Measurements from ENCODE around the gene ADCY7.

ADCY7 gene

DNA sequence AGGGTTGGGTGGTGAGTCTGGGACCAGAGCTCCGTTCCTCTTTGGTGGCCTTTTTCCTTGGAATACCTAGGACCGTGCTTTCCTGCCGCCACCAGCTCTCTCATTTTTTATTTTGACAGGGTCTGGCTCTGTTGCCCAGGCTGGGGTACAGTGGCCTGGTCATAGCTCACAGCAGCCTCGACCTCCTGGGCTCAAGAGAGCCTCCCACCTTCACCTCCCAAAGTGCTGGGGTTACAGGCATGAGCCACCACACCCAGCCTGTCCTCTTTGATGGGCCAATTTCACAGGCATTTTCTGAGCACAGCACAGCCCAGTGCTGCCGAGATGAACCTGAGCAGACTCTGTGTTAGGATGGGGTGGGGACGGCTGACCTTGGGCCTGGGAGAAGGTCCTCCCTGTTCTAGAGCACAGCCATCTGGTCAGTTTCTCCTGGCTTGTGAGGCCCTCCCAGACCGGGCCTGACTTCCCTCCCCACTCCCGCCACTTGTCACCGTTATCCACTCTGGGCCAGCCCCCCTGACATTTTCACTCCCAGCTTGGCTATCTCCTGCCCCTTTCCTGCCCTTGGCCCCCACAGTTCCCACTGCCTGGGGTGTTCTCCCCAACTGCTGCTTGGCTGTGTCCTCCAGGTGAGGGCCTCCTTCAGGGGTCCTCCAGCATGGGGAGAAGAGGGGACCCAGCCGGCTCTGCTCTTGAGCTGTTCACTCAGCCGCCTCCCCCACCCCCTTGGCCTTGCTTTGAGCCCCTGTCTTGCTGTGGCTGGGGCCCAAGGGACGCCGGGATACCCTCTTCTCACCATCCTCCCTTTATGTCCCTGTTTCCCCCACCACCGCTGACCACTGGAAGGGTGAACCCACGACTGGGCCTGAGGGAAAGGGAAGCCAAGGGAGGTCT is 5.0 kb downstream of the ADCY7 start:
- Histone ChIP-seq H3K4me1 (ENCODE audit: control extremely low read depth in 1 of 4, control insufficient read depth in 4 of 4, insufficient read depth in 4 of 4, low read length in 3 of 4) (peaks cover 7 to 97% (median 76%) of the 10 kb centered on the region in 4 experiments), H3K27ac (ENCODE audit: insufficient read depth in 1 of 2, low read depth in 1 of 2, low read length in 2 of 2, poor library complexity in 1 of 2, severe bottlenecking in 2 of 2) (no peak overlapping the region), H3K4me3 (ENCODE audit: control insufficient read depth in 1 of 7, extremely low read depth in 1 of 7, insufficient read depth in 4 of 7, low read depth in 2 of 7, low read length in 6 of 7) (no peak overlapping the region), H3K9me3 (ENCODE audit: control extremely low read depth in 1 of 5, control insufficient read depth in 4 of 5, insufficient read depth in 2 of 5, low read depth in 1 of 5, low read length in 4 of 5) (no peaks in the 10 kb centered on the region), H3K27me3 (replicated peaks in 2 of 5; ENCODE audit: control insufficient read depth in 4 of 5, insufficient read depth in 5 of 5, low read length in 4 of 5) (no peaks in the 10 kb centered on the region), H3K36me3 (ENCODE audit: control insufficient read depth in 4 of 4, insufficient read depth in 4 of 4, low read length in 3 of 4) (peaks cover 0 to 25% (median 2%) of the 10 kb centered on the region in 4 experiments)
- CTCF ChIA-PET, result interaction anchor here (1.0 to 20.0 kb wide), 4 partner anchors 9 to 21 kb away, joined by 3 to 274 read pairs (median 42); partner anchors contain the start of gene ADCY7
- no peak for DNase-seq
- POLR2A ChIA-PET, result interaction anchor here (1.1 kb wide), 1 partner anchor 11 kb away, joined by 6 read pairs; no protein-coding TSS in a partner anchor
- WGBS (ENCODE audit: insufficient coverage), result 83% methylated on average over 12 of the region's 15 CpGs

DNA sequence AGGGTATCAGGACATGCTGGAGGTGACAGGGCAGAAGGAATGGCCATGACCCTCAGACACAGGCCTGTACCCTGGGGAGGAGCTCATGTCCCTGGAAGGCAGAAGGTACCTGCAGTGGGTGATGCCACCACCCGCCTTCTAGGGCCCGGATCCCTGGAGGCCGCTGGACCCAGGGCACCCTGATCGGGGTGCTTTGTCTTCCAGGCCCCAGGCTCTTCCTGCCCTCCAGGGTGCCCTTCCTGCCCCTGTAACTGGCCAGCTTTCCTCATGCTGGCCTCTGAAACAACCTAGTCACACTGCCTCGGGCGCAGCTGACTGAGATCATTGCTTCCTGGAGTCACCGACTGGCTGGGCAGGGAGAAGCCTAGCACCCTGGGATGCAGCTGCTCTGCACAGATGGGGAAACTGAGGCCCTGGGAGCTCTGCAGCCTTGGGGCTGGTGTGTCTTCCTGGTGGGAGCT is 5.8 kb downstream of the ADCY7 start:
- peak overlapping the region in 1 of 7 experiments; percentile 0 for H3K4me3 ChIP-seq (ENCODE audit: control insufficient read depth in 1 of 7, extremely low read depth in 1 of 7, insufficient read depth in 4 of 7, low read depth in 2 of 7, low read length in 6 of 7)
- 52% methylated on average over 7 of the region's 7 CpGs for WGBS (ENCODE audit: insufficient coverage)
- no peak overlapping the region for H3K27ac ChIP-seq (ENCODE audit: insufficient read depth in 1 of 2, low read depth in 1 of 2, low read length in 2 of 2, poor library complexity in 1 of 2, severe bottlenecking in 2 of 2)
- peaks cover 0 to 26% (median 3%) of the 10 kb centered on the region in 4 experiments for H3K36me3 ChIP-seq (ENCODE audit: control insufficient read depth in 4 of 4, insufficient read depth in 4 of 4, low read length in 3 of 4)
- ChIA-PET CTCF (interaction anchor here (1.0 to 20.0 kb wide), 5 partner anchors 10 to 83 kb away, joined by 3 to 274 read pairs (median 15); partner anchors contain the start of gene ADCY7), POLR2A (interaction anchor here (1.1 kb wide), 1 partner anchor 10 kb away, joined by 6 read pairs; no protein-coding TSS in a partner anchor)
- H3K4me1 ChIP-seq (ENCODE audit: control extremely low read depth in 1 of 4, control insufficient read depth in 4 of 4, insufficient read depth in 4 of 4, low read length in 3 of 4), result peaks cover 4 to 93% (median 70%) of the 10 kb centered on the region in 4 experiments
- no peaks in the 10 kb centered on the region for H3K9me3 ChIP-seq (ENCODE audit: control extremely low read depth in 1 of 5, control insufficient read depth in 4 of 5, insufficient read depth in 2 of 5, low read depth in 1 of 5, low read length in 4 of 5)
- no peak for DNase-seq
- no peaks in the 10 kb centered on the region for H3K27me3 ChIP-seq (replicated peaks in 2 of 5; ENCODE audit: control insufficient read depth in 4 of 5, insufficient read depth in 5 of 5, low read length in 4 of 5)

DNA sequence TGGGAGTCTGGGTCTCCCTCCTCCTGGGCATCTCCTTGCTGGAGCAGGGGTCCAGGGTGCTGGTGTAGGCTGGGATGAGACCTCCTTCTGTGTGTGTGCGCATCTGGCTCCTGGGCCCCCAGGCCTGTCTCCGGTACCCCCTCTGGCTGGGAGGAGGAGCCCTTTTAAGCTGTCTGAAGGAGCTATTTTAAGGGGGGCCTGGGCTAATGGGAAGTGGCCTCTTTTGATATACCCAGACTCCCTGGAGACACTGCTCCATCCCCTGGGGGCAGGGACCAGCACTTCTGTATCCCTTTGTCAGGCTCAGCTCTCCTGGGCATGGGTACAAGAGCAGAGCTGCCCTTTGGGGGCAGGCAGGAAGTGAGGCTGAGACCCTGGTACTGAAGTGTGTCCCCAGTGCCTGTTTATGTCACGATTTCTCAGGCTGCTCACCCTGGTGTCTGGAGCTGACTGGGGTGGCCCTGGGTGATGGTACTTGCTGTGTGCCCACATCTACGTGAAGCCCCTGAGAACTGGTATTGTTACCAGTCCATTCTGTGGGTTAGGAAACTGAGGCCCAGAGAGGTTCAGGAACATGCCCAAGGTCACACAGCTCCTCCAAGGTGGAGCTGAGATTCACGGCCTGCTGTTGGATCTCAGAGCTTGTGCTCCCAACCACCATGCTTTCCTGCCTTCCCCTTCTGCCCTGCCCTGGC is 6.5 kb downstream of the ADCY7 start:
- H3K4me3 ChIP-seq (ENCODE audit: control insufficient read depth in 1 of 7, extremely low read depth in 1 of 7, insufficient read depth in 4 of 7, low read depth in 2 of 7, low read length in 6 of 7), result peak overlapping the region in 1 of 7 experiments; percentile 0
- CTCF ChIA-PET, result interaction anchor here (0.8 to 20.0 kb wide), 7 partner anchors 11 to 206 kb away, joined by 3 to 274 read pairs (median 14); partner anchors contain the start of gene ADCY7
- no peaks in the 10 kb centered on the region for H3K27me3 ChIP-seq (replicated peaks in 2 of 5; ENCODE audit: control insufficient read depth in 4 of 5, insufficient read depth in 5 of 5, low read length in 4 of 5)
- no peak overlapping the region for H3K27ac ChIP-seq (ENCODE audit: insufficient read depth in 1 of 2, low read depth in 1 of 2, low read length in 2 of 2, poor library complexity in 1 of 2, severe bottlenecking in 2 of 2)
- H3K9me3 ChIP-seq (ENCODE audit: control extremely low read depth in 1 of 5, control insufficient read depth in 4 of 5, insufficient read depth in 2 of 5, low read depth in 1 of 5, low read length in 4 of 5), result no peaks in the 10 kb centered on the region
- H3K36me3 ChIP-seq (ENCODE audit: control insufficient read depth in 4 of 4, insufficient read depth in 4 of 4, low read length in 3 of 4), result peaks cover 0 to 26% (median 3%) of the 10 kb centered on the region in 4 experiments
- DNase-seq, result no peak
- WGBS (ENCODE audit: insufficient coverage), result 90% methylated on average over 4 of the region's 5 CpGs
- peaks cover 4 to 93% (median 66%) of the 10 kb centered on the region in 4 experiments for H3K4me1 ChIP-seq (ENCODE audit: control extremely low read depth in 1 of 4, control insufficient read depth in 4 of 4, insufficient read depth in 4 of 4, low read length in 3 of 4)
- POLR2A ChIA-PET, result interaction anchor here (1.1 to 2.6 kb wide), 2 partner anchors 9 to 10 kb away, joined by 6 to 14 read pairs; no protein-coding TSS in a partner anchor

DNA sequence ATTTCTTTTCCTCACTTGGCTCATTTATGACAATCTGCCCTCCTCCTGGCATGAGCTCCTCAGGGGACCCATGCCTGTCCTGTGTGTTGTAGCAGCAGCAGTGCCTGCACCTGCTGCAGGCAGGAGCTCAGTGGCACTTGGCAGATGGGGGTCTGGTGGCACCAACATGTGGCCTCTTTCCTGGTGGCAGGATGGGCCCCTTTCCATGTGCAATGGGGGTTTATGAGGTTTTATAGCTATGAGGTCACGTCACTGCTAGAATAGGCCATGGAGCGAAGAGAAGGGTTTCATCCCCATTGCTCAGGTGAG is 7.0 kb downstream of the ADCY7 start:
- H3K9me3 ChIP-seq (ENCODE audit: control extremely low read depth in 1 of 5, control insufficient read depth in 4 of 5, insufficient read depth in 2 of 5, low read depth in 1 of 5, low read length in 4 of 5), result no peaks in the 10 kb centered on the region
- H3K27ac ChIP-seq (ENCODE audit: insufficient read depth in 1 of 2, low read depth in 1 of 2, low read length in 2 of 2, poor library complexity in 1 of 2, severe bottlenecking in 2 of 2), result no peak overlapping the region
- ChIA-PET CTCF (interaction anchor here (0.8 to 20.0 kb wide), 7 partner anchors 11 to 207 kb away, joined by 3 to 274 read pairs (median 14); partner anchors contain the start of gene ADCY7), POLR2A (interaction anchor here (1.0 to 2.6 kb wide), 2 partner anchors 9 to 40 kb away, joined by 4 to 14 read pairs; no protein-coding TSS in a partner anchor)
- H3K4me1 ChIP-seq (ENCODE audit: control extremely low read depth in 1 of 4, control insufficient read depth in 4 of 4, insufficient read depth in 4 of 4, low read length in 3 of 4), result peaks cover 4 to 92% (median 62%) of the 10 kb centered on the region in 4 experiments
- H3K27me3 ChIP-seq (replicated peaks in 2 of 5; ENCODE audit: control insufficient read depth in 4 of 5, insufficient read depth in 5 of 5, low read length in 4 of 5), result no peaks in the 10 kb centered on the region
- WGBS (ENCODE audit: insufficient coverage), result 88% methylated on average over 2 of the region's 2 CpGs
- peak overlapping the region in 2 of 7 experiments; percentile 70 to 71 for H3K4me3 ChIP-seq (ENCODE audit: control insufficient read depth in 1 of 7, extremely low read depth in 1 of 7, insufficient read depth in 4 of 7, low read depth in 2 of 7, low read length in 6 of 7)
- peaks cover 0 to 26% (median 3%) of the 10 kb centered on the region in 4 experiments for H3K36me3 ChIP-seq (ENCODE audit: control insufficient read depth in 4 of 4, insufficient read depth in 4 of 4, low read length in 3 of 4)
- no peak for DNase-seq

DNA sequence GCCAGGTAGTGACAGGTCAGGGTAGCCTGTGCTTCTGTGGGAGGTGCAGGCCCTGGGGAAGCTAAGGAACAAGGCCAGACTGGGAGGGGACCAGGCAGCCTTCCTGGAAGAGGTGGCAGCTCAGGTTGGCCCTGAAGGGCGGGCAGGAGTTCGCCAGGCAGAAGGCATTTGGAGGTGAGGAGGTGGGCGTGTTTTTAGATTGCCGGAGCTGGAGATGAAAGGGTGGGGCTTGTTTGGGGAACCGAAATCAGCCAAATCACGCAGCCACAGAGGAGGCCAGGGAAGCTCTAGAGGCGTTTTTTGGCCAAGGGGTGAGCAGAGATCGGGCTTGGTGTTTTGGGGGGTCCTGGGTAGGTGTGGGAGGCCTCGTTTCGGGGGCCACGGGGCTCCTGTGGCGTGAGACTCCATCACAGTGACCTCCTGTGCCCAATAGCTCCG is 7.6 kb downstream of the ADCY7 start:
- no peaks in the 10 kb centered on the region for H3K27me3 ChIP-seq (replicated peaks in 2 of 5; ENCODE audit: control insufficient read depth in 4 of 5, insufficient read depth in 5 of 5, low read length in 4 of 5)
- ChIA-PET CTCF (interaction anchor here (0.9 to 20.0 kb wide), 7 partner anchors 10 to 207 kb away, joined by 4 to 274 read pairs (median 14); partner anchors contain the start of gene ADCY7), POLR2A (interaction anchor here (0.6 to 2.6 kb wide), 7 partner anchors 9 to 40 kb away, joined by 3 to 14 read pairs (median 4); no protein-coding TSS in a partner anchor)
- H3K4me1 ChIP-seq (ENCODE audit: control extremely low read depth in 1 of 4, control insufficient read depth in 4 of 4, insufficient read depth in 4 of 4, low read length in 3 of 4), result peaks cover 4 to 93% (median 65%) of the 10 kb centered on the region in 4 experiments
- H3K36me3 ChIP-seq (ENCODE audit: control insufficient read depth in 4 of 4, insufficient read depth in 4 of 4, low read length in 3 of 4), result peaks cover 0 to 26% (median 3%) of the 10 kb centered on the region in 4 experiments
- peak overlapping the region in 6 of 7 experiments; percentile 6 to 71 (median 67) for H3K4me3 ChIP-seq (ENCODE audit: control insufficient read depth in 1 of 7, extremely low read depth in 1 of 7, insufficient read depth in 4 of 7, low read depth in 2 of 7, low read length in 6 of 7)
- no peaks in the 10 kb centered on the region for H3K9me3 ChIP-seq (ENCODE audit: control extremely low read depth in 1 of 5, control insufficient read depth in 4 of 5, insufficient read depth in 2 of 5, low read depth in 1 of 5, low read length in 4 of 5)
- H3K27ac ChIP-seq (ENCODE audit: insufficient read depth in 1 of 2, low read depth in 1 of 2, low read length in 2 of 2, poor library complexity in 1 of 2, severe bottlenecking in 2 of 2), result peak overlapping the region; percentile 72 to 84
- DNase-seq, result peak; percentile 83 to 96 (median 95)
- 5% methylated on average over 3 of the region's 13 CpGs for WGBS (ENCODE audit: insufficient coverage)

DNA sequence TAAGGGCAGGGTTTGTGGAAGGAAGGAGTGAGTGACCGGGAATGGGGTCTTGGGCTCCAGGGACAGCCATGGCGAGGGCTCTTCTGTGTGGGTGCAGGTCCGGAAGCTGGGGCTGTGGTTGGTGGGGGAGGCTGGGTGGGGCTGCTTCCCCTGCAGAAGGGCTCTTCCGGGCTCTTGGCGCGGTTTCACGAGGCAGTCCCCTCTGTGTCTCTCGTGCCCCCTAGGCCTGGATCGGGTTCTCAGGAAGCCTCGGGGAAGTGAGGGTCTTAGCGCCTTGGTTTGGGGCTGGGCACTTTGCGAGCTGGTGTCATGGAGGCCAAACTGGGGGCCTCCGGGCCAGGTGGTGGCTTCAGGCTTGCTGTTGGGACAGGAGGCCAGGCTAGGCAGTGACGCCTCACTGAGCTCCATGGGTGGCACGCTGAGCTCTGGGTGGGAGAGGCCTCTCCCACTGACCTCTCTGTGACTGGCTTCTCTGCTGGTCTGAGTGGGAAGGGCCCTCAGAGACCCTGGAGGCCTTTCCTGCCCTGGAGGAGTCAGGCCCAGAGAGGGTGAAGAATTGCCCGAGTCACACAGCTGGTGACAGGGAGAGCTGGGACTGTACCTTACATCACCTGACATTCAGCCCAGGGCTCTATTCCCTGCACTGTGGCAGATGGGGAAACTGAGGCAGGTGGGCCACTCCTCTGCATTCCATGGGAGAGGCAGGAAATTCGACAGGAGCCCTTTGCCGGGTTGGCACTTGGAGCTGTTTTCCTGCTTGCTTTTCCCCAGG is 8.2 kb downstream of the ADCY7 start:
- Histone ChIP-seq H3K4me1 (ENCODE audit: control extremely low read depth in 1 of 4, control insufficient read depth in 4 of 4, insufficient read depth in 4 of 4, low read length in 3 of 4) (peaks cover 9 to 93% (median 69%) of the 10 kb centered on the region in 4 experiments), H3K27me3 (replicated peaks in 2 of 5; ENCODE audit: control insufficient read depth in 4 of 5, insufficient read depth in 5 of 5, low read length in 4 of 5) (no peaks in the 10 kb centered on the region), H3K4me3 (ENCODE audit: control insufficient read depth in 1 of 7, extremely low read depth in 1 of 7, insufficient read depth in 4 of 7, low read depth in 2 of 7, low read length in 6 of 7) (peak overlapping the region in 6 of 7 experiments; percentile 40 to 71 (median 67)), H3K36me3 (ENCODE audit: control insufficient read depth in 4 of 4, insufficient read depth in 4 of 4, low read length in 3 of 4) (peaks cover 0 to 26% (median 3%) of the 10 kb centered on the region in 4 experiments), H3K9me3 (ENCODE audit: control extremely low read depth in 1 of 5, control insufficient read depth in 4 of 5, insufficient read depth in 2 of 5, low read depth in 1 of 5, low read length in 4 of 5) (no peaks in the 10 kb centered on the region), H3K27ac (ENCODE audit: insufficient read depth in 1 of 2, low read depth in 1 of 2, low read length in 2 of 2, poor library complexity in 1 of 2, severe bottlenecking in 2 of 2) (peak overlapping the region; percentile 72 to 84)
- WGBS (ENCODE audit: insufficient coverage), result 8% methylated on average over 15 of the region's 18 CpGs
- POLR2A ChIA-PET, result interaction anchor here (0.6 to 2.6 kb wide), 9 partner anchors 8 to 39 kb away, joined by 3 to 14 read pairs (median 4); partner anchors contain the start of gene ADCY7
- CTCF ChIA-PET, result interaction anchor here (0.9 to 20.0 kb wide), 12 partner anchors 10 to 395 kb away, joined by 3 to 274 read pairs (median 5); partner anchors contain the start of gene ADCY7
- DNase-seq, result peak; percentile 60 to 87 (median 84)

Measured in common myeloid progenitor, CD34-positive (primary cell).